RWPE1 (cell line): Measurements from ENCODE around the gene TMEM229B.

Experiments used
- CTCF ChIA-PET: fragments of 350-600 bp; sonication (Branson Sonifier 250); formaldehyde crosslinking; extraction: SDS; loops from one replicate; lab custom pipeline; 2021; lab: Yijun Ruan, JAX
- POLR2A ChIA-PET: fragments of 400-600 bp; formaldehyde crosslinking; extraction: SDS; loops from one replicate; lab custom pipeline; 2020; ENCODE audit warnings: antibody characterized with exemption; ENCODE audit not compliant: low non-redundant PET; lab: Yijun Ruan, JAX
- DNase-seq: peaks from one replicate; pipeline ENCODE4 v3.0.0; 2012; ENCODE audit warnings: low spot score
- H3K27ac ChIP-seq: fragments of 450-650 bp; 2 replicates; pipeline ENCODE4 v1.5.1; 2017
- CTCF ChIP-seq: fragments of 450-650 bp; conservative IDR thresholded peaks from 2 replicates; pipeline ENCODE4 v1.5.1; 2017; ENCODE audit warnings: low read depth, mild to moderate bottlenecking

The TMEM229B gene

GRCh38 chr14:67421356-67422224 lies 66.9 kb downstream of the TMEM229B start:
- H3K27ac ChIP-seq: no peak overlapping the region
- ChIA-PET CTCF (no interaction called here), POLR2A (no interaction called here)
- TF ChIP-seq CTCF: no peak
- DNase-seq: no peak
